HCT116 (cell line): ENCODE data around the gene SLC35F2. TPM values are rescaled to one million over a fixed set of nuclear protein-coding genes. Genes with fewer than 3 reads are reported as not detected.

Experiments used
- ATAC-seq: fragments of 200-7000 bp; cut with Tn5 transposase; 2 replicates; pipeline ENCODE4 v1.9.1; 2020; ENCODE audit warnings: mild to moderate bottlenecking, moderate library complexity
- BruUV-seq: library from RNA; stranded (reverse); fragments of 400-500 nt; replicated peaks from 2 replicates; lab custom pipeline; 2021; lab: Mats Ljungman, UMichigan
- CTCF ChIA-PET: fragments of 300-600 bp; sonication (Branson Sonifier 250); formaldehyde crosslinking; loops from one replicate; lab custom pipeline; 2021; ENCODE audit warnings: antibody characterized with exemption; lab: Charles Lee
- POLR2A ChIA-PET: fragments of 300-600, 350-600 bp; sonication (Branson Sonifier 250); formaldehyde crosslinking; loops from one replicate; lab custom pipeline; 2021; ENCODE audit warnings: antibody characterized with exemption; lab: Charles Lee
- RAD21 ChIA-PET, 2 experiments: fragments of 300-600 bp; sonication (Branson Sonifier 250); formaldehyde crosslinking; loops; one replicate each; lab custom pipeline; 2023; ENCODE audit warnings: low total read pairs in 2 of 2; ENCODE audit not compliant: uncharacterized antibody in 2 of 2, unreplicated experiment in 2 of 2, low non-redundant PET in 1 of 2; lab: Charles Lee
- DNase-seq: peaks from one replicate; pipeline ENCODE4 v3.0.0-alpha.2; 2010; ENCODE audit warnings: low read depth, low spot score
- H2AFZ ChIP-seq: fragments of 200-600 bp; shearing (Covaris generic), sonication (generic); 2 replicates; pipeline ENCODE4 v1.6.1; 2017; ENCODE audit warnings: low read depth, mixed run types, mixed read lengths, antibody characterized with exemption, low read length; ENCODE audit not compliant: poor library complexity, severe bottlenecking
- H3K27ac ChIP-seq: 2 replicates; pipeline ENCODE4 v1.5.1; 2012; ENCODE audit warnings: low read depth, low read length
- H3K27me3 ChIP-seq: fragments of 200-600 bp; sonication (generic); 2 replicates; pipeline ENCODE4 v1.6.1; 2016; ENCODE audit warnings: mixed run types, low read length, mixed read lengths; ENCODE audit not compliant: insufficient read depth
- H3K36me3 ChIP-seq, 2 experiments: fragments of 200-500 bp in 1 of 2; fragments of 200-600 bp in 1 of 2; sonication (Bioruptor generic) in 1 of 2; sonication (generic) in 1 of 2; 2 replicates each; pipeline versions ENCODE4 v1.5.1 to v1.6.1; 2014 to 2016; ENCODE audit warnings: low read length in 2 of 2, inconsistent platforms in 1 of 2, mixed read lengths in 1 of 2, mixed run types in 1 of 2; ENCODE audit not compliant: insufficient read depth in 2 of 2, control insufficient read depth in 1 of 2
- H3K4me1 ChIP-seq, 2 experiments: fragments of 200-600 bp in 1 of 2; sonication (generic) in 1 of 2; 2 replicates each; pipeline versions ENCODE4 v1.5.1 to v1.6.1; 2012 to 2017; ENCODE audit warnings: low read length in 2 of 2, inconsistent platforms in 1 of 2, mild to moderate bottlenecking in 1 of 2, mixed read lengths in 1 of 2, mixed run types in 1 of 2, moderate library complexity in 1 of 2; ENCODE audit not compliant: insufficient read depth in 2 of 2, control insufficient read depth in 1 of 2
- H3K4me2 ChIP-seq: fragments of 200-600 bp; sonication (generic); 2 replicates; pipeline ENCODE4 v1.6.1; 2017; ENCODE audit warnings: mixed run types, low read length, mixed read lengths
- H3K4me3 ChIP-seq, 2 experiments: fragments of 200-600 bp in 1 of 2; sonication (generic) in 1 of 2; replicated peaks in 1 of 2; 2 replicates each; pipeline ENCODE4 v1.5.1; 2011 to 2016; ENCODE audit warnings: low read length in 2 of 2, control low read depth in 1 of 2, low read depth in 1 of 2, mild to moderate bottlenecking in 1 of 2, mixed read lengths in 1 of 2, mixed run types in 1 of 2
- H3K79me2 ChIP-seq: fragments of 200-600 bp; sonication (generic); 2 replicates; pipeline ENCODE4 v1.6.1; 2017; ENCODE audit warnings: mild to moderate bottlenecking, mixed run types, low read length, moderate library complexity, mixed read lengths; ENCODE audit not compliant: insufficient read depth
- H3K9ac ChIP-seq: fragments of 200-600 bp; sonication (generic); 2 replicates; pipeline ENCODE4 v1.6.1; 2016; ENCODE audit warnings: low read length, mixed read lengths
- H3K9me2 ChIP-seq: fragments of 200-600 bp; sonication (generic), shearing (Covaris generic); 2 replicates; pipeline ENCODE4 v1.6.1; 2017; ENCODE audit warnings: mixed run types, mild to moderate bottlenecking, moderate library complexity; ENCODE audit not compliant: insufficient read depth
- H3K9me3 ChIP-seq, 2 experiments: fragments of 200-500 bp in 1 of 2; fragments of 200-600 bp in 1 of 2; sonication (Bioruptor generic) in 1 of 2; sonication (generic) in 1 of 2; 2 replicates each; pipeline ENCODE4 v1.6.1; 2014 to 2017; ENCODE audit warnings: low read length in 2 of 2, mixed read lengths in 2 of 2, inconsistent platforms in 1 of 2, low read depth in 1 of 2, mild to moderate bottlenecking in 1 of 2, mixed run types in 1 of 2, moderate library complexity in 1 of 2; ENCODE audit not compliant: control insufficient read depth in 1 of 2, insufficient read depth in 1 of 2
- H4K20me1 ChIP-seq: fragments of 200-600 bp; sonication (generic), shearing (Covaris generic); 2 replicates; pipeline ENCODE4 v1.6.1; 2017; ENCODE audit warnings: mixed run types, mild to moderate bottlenecking, moderate library complexity; ENCODE audit not compliant: insufficient read depth
- ATF3 ChIP-seq: IDR thresholded peaks from 2 replicates; pipeline ENCODE4 v1.6.1; 2012
- CBX3 ChIP-seq: IDR thresholded peaks from 2 replicates; pipeline ENCODE4 v1.6.1; 2012; ENCODE audit warnings: low read depth
- CEBPB ChIP-seq: IDR thresholded peaks from 2 replicates; pipeline ENCODE4 v1.6.1; 2012; ENCODE audit warnings: low read depth
- CTCF ChIP-seq, 3 experiments: fragments of 200-600 bp in 1 of 3; sonication (generic) in 1 of 3; IDR thresholded peaks in 2 of 3; conservative IDR thresholded peaks in 1 of 3; 2 replicates each; pipeline ENCODE4 v1.5.1; 2012 to 2017; ENCODE audit warnings: low read depth in 2 of 3, low read length in 2 of 3, antibody characterized with exemption in 1 of 3, borderline replicate concordance in 1 of 3, control low read depth in 1 of 3, mild to moderate bottlenecking in 1 of 3, mixed read lengths in 1 of 3, mixed run types in 1 of 3, moderate library complexity in 1 of 3; ENCODE audit not compliant: insufficient read depth in 1 of 3
- EGR1 ChIP-seq: IDR thresholded peaks from 2 replicates; pipeline ENCODE4 v1.6.1; 2012; ENCODE audit warnings: low read depth
- ELF1 ChIP-seq: IDR thresholded peaks from 2 replicates; pipeline ENCODE4 v1.6.1; 2012; ENCODE audit warnings: low read depth, borderline replicate concordance
- EZH2 ChIP-seq: fragments of 200-600 bp; sonication (generic); IDR thresholded peaks from 2 replicates; pipeline ENCODE4 v1.6.1; 2017; ENCODE audit warnings: antibody characterized with exemption, mixed run types
- EZH2phosphoT487 ChIP-seq: fragments of 200-600 bp; IDR thresholded peaks from 2 replicates; pipeline ENCODE4 v1.6.1; 2018; ENCODE audit warnings: antibody characterized with exemption, borderline replicate concordance
- FOSL1 ChIP-seq: IDR thresholded peaks from 2 replicates; pipeline ENCODE4 v1.6.1; 2012; ENCODE audit warnings: low read depth
- POLR2AphosphoS5 ChIP-seq: IDR thresholded peaks from 2 replicates; pipeline ENCODE4 v1.6.1; 2011; ENCODE audit warnings: mild to moderate bottlenecking, low read depth, low read length, moderate library complexity
- SIN3A ChIP-seq: IDR thresholded peaks from 2 replicates; pipeline ENCODE4 v1.6.1; 2012; ENCODE audit warnings: low read depth
- TCF7L2 ChIP-seq: IDR thresholded peaks from 2 replicates; pipeline ENCODE4 v1.7.0; 2011; ENCODE audit warnings: borderline replicate concordance, inconsistent platforms; ENCODE audit not compliant: insufficient read depth, insufficient read length; ENCODE audit errors: extremely low read depth
- YY1 ChIP-seq: IDR thresholded peaks from 2 replicates; pipeline ENCODE4 v1.6.1; 2011; ENCODE audit warnings: low read length, low read depth, moderate library complexity, mild to moderate bottlenecking; ENCODE audit not compliant: insufficient replicate concordance; ENCODE audit errors: extremely low read depth
- ZFX ChIP-seq: fragments of 450-650 bp; IDR thresholded peaks from 2 replicates; pipeline ENCODE4 v1.6.1; 2017
- intact Hi-C: fragments of 100-400 bp; cut with micrococcal nuclease; formaldehyde crosslinking; loops from 2 replicates; pipeline ENCODE4 v1.10.0; 2022
- total RNA-seq: library from RNA; stranded (reverse); gene quantifications from one replicate; pipeline ENCODE4 v1.2.1, GENCODE V29; 2021; ENCODE audit not compliant: unreplicated experiment

SLC35F2 gene
- total RNA-seq, 1 experiment from 2014 or later = 53.5 TPM

- no peak for TF ChIP-seq FOSL1
- no peak for TF ChIP-seq ELF1
- no peak for TF ChIP-seq EZH2phosphoT487
- TF ChIP-seq CEBPB = no peak
- no peak for TF ChIP-seq SIN3A
- TF ChIP-seq EGR1 = no peak
- no peak for TF ChIP-seq TCF7L2
- no peak for TF ChIP-seq CBX3
- TF ChIP-seq ZFX = no peak
- no peak for TF ChIP-seq YY1
- TF ChIP-seq POLR2AphosphoS5 = no peak
Observed at GRCh38 chr11:107789767-107790166, 68.8 kb downstream of the SLC35F2 start (continued).

DNA sequence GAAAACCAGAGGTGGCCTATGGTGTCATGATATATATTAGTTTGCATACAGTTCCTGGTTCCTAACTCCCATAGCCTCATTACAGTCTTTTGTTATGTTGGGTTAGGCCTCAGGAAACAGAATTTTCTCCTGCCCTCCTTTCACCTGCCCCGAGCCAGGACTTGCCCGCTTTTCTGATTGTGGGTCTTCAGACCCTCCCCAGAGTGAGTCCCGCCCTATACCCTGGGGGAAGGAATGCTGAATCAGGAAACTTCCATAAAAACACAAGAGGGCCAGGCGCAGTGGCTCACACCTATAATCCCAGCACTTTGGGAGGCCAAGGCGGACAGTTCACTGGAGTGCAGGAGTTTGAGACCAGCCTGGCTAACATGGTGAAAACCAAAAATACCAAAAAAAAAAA is 70.9 kb downstream of the SLC35F2 start:
- no peak overlapping the region for H3K9ac ChIP-seq
- intact Hi-C loops = no loop called here

More for the DNA sequence above, 70.9 kb downstream of the SLC35F2 start:
- RAD21 ChIA-PET = no interaction called here
- DNase-seq = no peak
- Histone ChIP-seq H4K20me1 (no peaks in the 10 kb centered on the region), H3K4me3 (no peak overlapping the region), H3K27ac (no peak overlapping the region)
- TF ChIP-seq CTCF (IDR thresholded peaks at IDR 0.05 in 2 of 3, conservative IDR thresholded peaks at IDR 0.05 in 1 of 3; ENCODE audit: borderline replicate concordance in 1 of 3, insufficient read depth in 1 of 3, low read depth in 2 of 3, low read length in 2 of 3) = no peak
- no peak for TF ChIP-seq EZH2
- no peak for TF ChIP-seq EZH2phosphoT487
- no peak for TF ChIP-seq ATF3
- TF ChIP-seq, all 23 proteins: peak for 0
- Histone ChIP-seq H3K4me2 (no peak overlapping the region), H3K9me2 (no peaks in the 10 kb centered on the region), H3K4me1 (peaks cover 6 to 11% of the 10 kb centered on the region in 2 experiments; a peak in 3 of 4 replicates), H3K36me3 (0 out of 4 replicates have a peak, but pooled peaks cover 2 to 5% of the 10 kb centered on the region in 2 experiments), H3K79me2 (no peaks in the 10 kb centered on the region), H2AFZ (no peak overlapping the region), H3K9me3 (no peaks in the 10 kb centered on the region), H3K27me3 (no peaks in the 10 kb centered on the region)
- POLR2A ChIA-PET = no interaction called here
- no peak; the same call in 1 of the 2 replicates for ATAC-seq
- CTCF ChIA-PET = no interaction called here
- BruUV-seq = no TSS peak
